H9 (cell line): ENCODE data around the gene CYB5RL. TPM values are rescaled to one million over a fixed set of nuclear protein-coding genes. Genes with fewer than 3 reads are reported as not detected.

Source experiments
- DNase-seq: peaks from one replicate; pipeline ENCODE4 v3.0.0-alpha.2; 2017
- H2AFZ ChIP-seq: one replicate; pipeline ENCODE4 v1.6.1; 2013; ENCODE audit warnings: mild to moderate bottlenecking, low read length, control low read depth, moderate library complexity
- H2AK5ac ChIP-seq: 2 replicates; pipeline ENCODE4 v1.6.1; 2013; ENCODE audit warnings: low read length, control low read depth, mixed read lengths; ENCODE audit not compliant: insufficient read length
- H2BK120ac ChIP-seq: one replicate; pipeline ENCODE4 v1.6.1; 2013; ENCODE audit warnings: low read depth, mild to moderate bottlenecking, low read length, control low read depth, inconsistent platforms; ENCODE audit not compliant: poor library complexity, severe bottlenecking
- H2BK12ac ChIP-seq: 2 replicates; pipeline ENCODE4 v1.6.1; 2013; ENCODE audit warnings: low read length, control low read depth, mixed read lengths, low read depth; ENCODE audit not compliant: insufficient read length
- H2BK15ac ChIP-seq: 2 replicates; pipeline ENCODE4 v1.6.1; 2013; ENCODE audit warnings: low read depth, low read length, control low read depth
- H2BK20ac ChIP-seq: one replicate; pipeline ENCODE4 v1.6.1; 2013; ENCODE audit warnings: low read depth, mild to moderate bottlenecking, low read length, control low read depth, inconsistent platforms; ENCODE audit not compliant: poor library complexity, severe bottlenecking
- H2BK5ac ChIP-seq: 2 replicates; pipeline ENCODE4 v1.6.1; 2013; ENCODE audit warnings: low read length, control low read depth, mixed read lengths; ENCODE audit not compliant: insufficient read length
- H3K14ac ChIP-seq: 2 replicates; pipeline ENCODE4 v1.6.1; 2013; ENCODE audit warnings: low read length, control low read depth; ENCODE audit not compliant: insufficient read depth
- H3K18ac ChIP-seq: 2 replicates; pipeline ENCODE4 v1.6.1; 2013; ENCODE audit warnings: low read depth, mild to moderate bottlenecking, mixed read lengths, low read length, control low read depth; ENCODE audit not compliant: insufficient read length
- H3K23ac ChIP-seq: 2 replicates; pipeline ENCODE4 v1.6.1; 2013; ENCODE audit warnings: low read length, control low read depth, mixed read lengths, low read depth; ENCODE audit not compliant: insufficient read length
- H3K23me2 ChIP-seq: 2 replicates; pipeline ENCODE4 v1.6.1; 2013; ENCODE audit warnings: low read depth, mild to moderate bottlenecking, mixed read lengths, low read length, control low read depth; ENCODE audit not compliant: insufficient read length, poor library complexity, severe bottlenecking
- H3K27ac ChIP-seq: 2 replicates; pipeline ENCODE4 v1.5.1; 2013; ENCODE audit warnings: low read length, control low read depth, mixed read lengths, low read depth; ENCODE audit not compliant: insufficient read length
- H3K27me3 ChIP-seq: 2 replicates; pipeline ENCODE4 v1.6.1; 2013; ENCODE audit warnings: low read length, control low read depth, inconsistent platforms; ENCODE audit not compliant: insufficient read depth
- H3K4ac ChIP-seq: 2 replicates; pipeline ENCODE4 v1.6.1; 2013; ENCODE audit warnings: low read depth, mild to moderate bottlenecking, control low read depth, inconsistent platforms, low read length, moderate library complexity
- H3K4me1 ChIP-seq: 2 replicates; pipeline ENCODE4 v1.6.1; 2013; ENCODE audit warnings: low read length, control low read depth, inconsistent platforms; ENCODE audit not compliant: insufficient read depth
- H3K4me2 ChIP-seq: 2 replicates; pipeline ENCODE4 v1.6.1; 2013; ENCODE audit warnings: low read length, control low read depth, mixed read lengths; ENCODE audit not compliant: insufficient read length, insufficient read depth
- H3K56ac ChIP-seq: 2 replicates; pipeline ENCODE4 v1.6.1; 2013; ENCODE audit warnings: low read depth, mild to moderate bottlenecking, mixed read lengths, low read length, control low read depth; ENCODE audit not compliant: insufficient read length
- H3K79me1 ChIP-seq: 2 replicates; pipeline ENCODE4 v1.6.1; 2013; ENCODE audit warnings: low read depth, mild to moderate bottlenecking, moderate library complexity, low read length, control low read depth, inconsistent platforms; ENCODE audit not compliant: insufficient read depth, poor library complexity, severe bottlenecking
- H3K79me2 ChIP-seq: 2 replicates; pipeline ENCODE4 v1.6.1; 2013; ENCODE audit warnings: low read length, control low read depth, inconsistent platforms; ENCODE audit not compliant: insufficient read depth
- H3K9ac ChIP-seq: 2 replicates; pipeline ENCODE4 v1.6.1; 2013; ENCODE audit warnings: low read length, control low read depth, mixed read lengths; ENCODE audit not compliant: insufficient read length; ENCODE audit errors: extremely low read depth
- H3K9me3 ChIP-seq: one replicate; pipeline ENCODE4 v1.6.1; 2013; ENCODE audit warnings: low read depth, low read length, inconsistent platforms; ENCODE audit not compliant: control insufficient read depth
- H3T11ph ChIP-seq: one replicate; pipeline ENCODE4 v1.6.1; 2013; ENCODE audit warnings: mild to moderate bottlenecking, low read length, control low read depth, inconsistent platforms
- H4K20me1 ChIP-seq: one replicate; pipeline ENCODE4 v1.6.1; 2013; ENCODE audit not compliant: control insufficient read depth, insufficient read length, insufficient read depth
- H4K5ac ChIP-seq: 2 replicates; pipeline ENCODE4 v1.6.1; 2013; ENCODE audit warnings: low read depth, mild to moderate bottlenecking, mixed read lengths, low read length, control low read depth; ENCODE audit not compliant: insufficient read length
- H4K8ac ChIP-seq: replicated peaks from 2 replicates; pipeline ENCODE4 v1.6.1; 2013; ENCODE audit warnings: low read length, control low read depth, mixed read lengths, low read depth; ENCODE audit not compliant: insufficient read length
- H4K91ac ChIP-seq: 2 replicates; pipeline ENCODE4 v1.6.1; 2013; ENCODE audit warnings: low read depth, mild to moderate bottlenecking, moderate library complexity, mixed read lengths, low read length, control low read depth; ENCODE audit not compliant: insufficient read length
- H3K27ac Mint-ChIP-seq, 3 experiments: 2 replicates in 2 of 3; 3 replicates in 1 of 3; pipeline ENCODE4 v1.8.0; 2020 to 2021; ENCODE audit warnings: mixed read lengths in 3 of 3, mild to moderate bottlenecking in 1 of 3, moderate library complexity in 1 of 3
- H3K27me3 Mint-ChIP-seq: 2 replicates; pipeline ENCODE4 v1.8.0; 2021; ENCODE audit warnings: low read depth, mild to moderate bottlenecking, moderate library complexity, mixed read lengths
- H3K36me3 Mint-ChIP-seq, 3 experiments: 2 replicates in 2 of 3; 3 replicates in 1 of 3; pipeline ENCODE4 v1.8.0; 2020 to 2021; ENCODE audit warnings: low read depth in 3 of 3, mixed read lengths in 3 of 3; ENCODE audit not compliant: insufficient read depth in 1 of 3
- H3K4me1 Mint-ChIP-seq, 2 experiments: 2 replicates each; pipeline ENCODE4 v1.8.0; 2020; ENCODE audit warnings: mixed read lengths in 2 of 2
- H3K4me3 Mint-ChIP-seq, 2 experiments: 2 replicates in 1 of 2; 3 replicates in 1 of 2; pipeline ENCODE4 v1.8.0; 2020 to 2021; ENCODE audit warnings: mild to moderate bottlenecking in 2 of 2, mixed read lengths in 2 of 2, moderate library complexity in 1 of 2
- H3K9me3 Mint-ChIP-seq, 2 experiments: 2 replicates in 1 of 2; 3 replicates in 1 of 2; pipeline ENCODE4 v1.8.0; 2020; ENCODE audit warnings: mild to moderate bottlenecking in 2 of 2, mixed read lengths in 2 of 2, moderate library complexity in 1 of 2
- CTCF ChIP-seq: fragments of 200-600 bp; sonication (generic); conservative IDR thresholded peaks from 3 replicates; pipeline ENCODE4 v1.8.0; 2021; ENCODE audit warnings: antibody characterized with exemption, mild to moderate bottlenecking
- WGBS: extraction: QIAGEN DNeasy Blood & Tissue Kit; methylation state at CpG from one replicate; pipeline ENCODE4 v1.1.7; 2013; ENCODE audit warnings: missing lambda C conversion rate, low lambda C conversion rate, mixed read lengths; ENCODE audit not compliant: insufficient read length; ENCODE audit errors: extremely low coverage; 5-methylcytosine and 5-hydroxymethylcytosine counted together
- total RNA-seq: library from RNA; stranded (reverse); gene quantifications from 2 replicates; pipeline ENCODE4 v1.2.1, GENCODE V29; 2021

The CYB5RL gene
- total RNA-seq, 1 experiment from 2014 or later: 12.6 TPM

DNA sequence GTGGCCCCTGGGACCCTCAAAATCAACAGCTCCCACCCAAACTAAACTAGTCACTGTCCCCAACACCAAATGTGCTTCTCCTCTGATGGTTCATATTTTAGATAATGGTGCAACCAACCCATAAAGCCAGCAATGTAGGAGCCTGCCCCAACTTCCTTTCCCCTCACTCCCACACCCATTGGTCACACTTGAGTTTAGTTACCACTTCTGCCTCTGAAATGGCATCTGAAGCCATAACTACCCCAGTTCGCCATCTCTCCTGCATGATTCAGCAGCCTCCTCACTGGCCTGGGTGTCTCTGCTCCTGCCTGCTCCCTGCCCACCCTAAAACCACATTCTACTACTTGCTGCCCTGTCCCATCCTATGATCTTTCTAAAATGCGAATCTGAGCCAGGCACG is 43.6 kb downstream of the CYB5RL start:
- Histone ChIP-seq H3K27me3 (no peaks in the 10 kb centered on the region), H4K91ac (no peak overlapping the region), H2BK20ac (no peak overlapping the region), H2AK5ac (no peak overlapping the region), H3K4ac (no peak overlapping the region), H3K4me1 (peaks cover 4% of the 10 kb centered on the region; the same call in 1 of the 2 replicates), H2BK5ac (no peak overlapping the region), H3K23me2 (no peaks in the 10 kb centered on the region), H2AFZ (no peak overlapping the region), H2BK120ac (no peak overlapping the region), H3K23ac (no peak overlapping the region), H3K4me2 (no peak overlapping the region), H3K79me2 (no peaks in the 10 kb centered on the region), H3K18ac (no peak overlapping the region), H4K8ac (no peak overlapping the region), H2BK15ac (no peak overlapping the region), H4K20me1 (no peaks in the 10 kb centered on the region), H4K5ac (no peak overlapping the region), H3K79me1 (no peaks in the 10 kb centered on the region), H3K14ac (no peak overlapping the region), H2BK12ac (no peak overlapping the region), H3T11ph (no peak overlapping the region), H3K9ac (no peak overlapping the region), H3K27ac (no peak overlapping the region), H3K56ac (no peak overlapping the region), H3K9me3 (no peaks in the 10 kb centered on the region)
- no peak for DNase-seq
- Mint-ChIP-seq H3K36me3 (no peaks in the 10 kb centered on the region), H3K9me3 (no peaks in the 10 kb centered on the region), H3K27me3 (peaks cover 13% of the 10 kb centered on the region), H3K27ac (no peak overlapping the region), H3K4me3 (no peak overlapping the region), H3K4me1 (peaks cover 13 to 14% of the 10 kb centered on the region in 2 experiments)
- whole genome bisulfite sequencing: no CpG with 5 or more reads among the region's 3 CpGs
- no peak for TF ChIP-seq CTCF
